HG02970 (cell line): ENCODE results near the gene ACTR8.

ENCODE experiments used
- ATAC-seq: cut with Tn5 transposase; IDR thresholded peaks from one replicate; pipeline ENCODE4 v1.9.1; 2021; ENCODE audit warnings: mild to moderate bottlenecking, moderate library complexity, moderate number of reproducible peaks; ENCODE audit not compliant: unreplicated experiment, low FRiP score

ACTR8 gene

GRCh38 chr3:53818221-53819162 is 63.5 kb downstream of the ACTR8 start:
- ATAC-seq: no peak

GRCh38 chr3:53817809-53818208 is 64.1 kb downstream of the ACTR8 start:
- ATAC-seq: no peak

- no peak for ATAC-seq
Measured at GRCh38 chr3:53817211-53817610, 64.7 kb downstream of the ACTR8 start.
